Pericardium fibroblast (primary cell): Measurements from ENCODE around the gene CCDC40. TPM values are rescaled to one million over a fixed set of nuclear protein-coding genes. Genes with fewer than 3 reads are reported as not detected.

Source experiments
- total RNA-seq: library from RNA; depleted of rRNA; stranded (reverse); fragments of >200 nt; gene quantifications from 2 replicates; pipeline ENCODE4 v1.2.3, GENCODE V29; 2015

Gene CCDC40, protein sequence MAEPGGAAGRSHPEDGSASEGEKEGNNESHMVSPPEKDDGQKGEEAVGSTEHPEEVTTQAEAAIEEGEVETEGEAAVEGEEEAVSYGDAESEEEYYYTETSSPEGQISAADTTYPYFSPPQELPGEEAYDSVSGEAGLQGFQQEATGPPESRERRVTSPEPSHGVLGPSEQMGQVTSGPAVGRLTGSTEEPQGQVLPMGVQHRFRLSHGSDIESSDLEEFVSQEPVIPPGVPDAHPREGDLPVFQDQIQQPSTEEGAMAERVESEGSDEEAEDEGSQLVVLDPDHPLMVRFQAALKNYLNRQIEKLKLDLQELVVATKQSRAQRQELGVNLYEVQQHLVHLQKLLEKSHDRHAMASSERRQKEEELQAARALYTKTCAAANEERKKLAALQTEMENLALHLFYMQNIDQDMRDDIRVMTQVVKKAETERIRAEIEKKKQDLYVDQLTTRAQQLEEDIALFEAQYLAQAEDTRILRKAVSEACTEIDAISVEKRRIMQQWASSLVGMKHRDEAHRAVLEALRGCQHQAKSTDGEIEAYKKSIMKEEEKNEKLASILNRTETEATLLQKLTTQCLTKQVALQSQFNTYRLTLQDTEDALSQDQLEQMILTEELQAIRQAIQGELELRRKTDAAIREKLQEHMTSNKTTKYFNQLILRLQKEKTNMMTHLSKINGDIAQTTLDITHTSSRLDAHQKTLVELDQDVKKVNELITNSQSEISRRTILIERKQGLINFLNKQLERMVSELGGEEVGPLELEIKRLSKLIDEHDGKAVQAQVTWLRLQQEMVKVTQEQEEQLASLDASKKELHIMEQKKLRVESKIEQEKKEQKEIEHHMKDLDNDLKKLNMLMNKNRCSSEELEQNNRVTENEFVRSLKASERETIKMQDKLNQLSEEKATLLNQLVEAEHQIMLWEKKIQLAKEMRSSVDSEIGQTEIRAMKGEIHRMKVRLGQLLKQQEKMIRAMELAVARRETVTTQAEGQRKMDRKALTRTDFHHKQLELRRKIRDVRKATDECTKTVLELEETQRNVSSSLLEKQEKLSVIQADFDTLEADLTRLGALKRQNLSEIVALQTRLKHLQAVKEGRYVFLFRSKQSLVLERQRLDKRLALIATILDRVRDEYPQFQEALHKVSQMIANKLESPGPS
- total RNA-seq: 1.5 TPM in 2 replicates

DNA sequence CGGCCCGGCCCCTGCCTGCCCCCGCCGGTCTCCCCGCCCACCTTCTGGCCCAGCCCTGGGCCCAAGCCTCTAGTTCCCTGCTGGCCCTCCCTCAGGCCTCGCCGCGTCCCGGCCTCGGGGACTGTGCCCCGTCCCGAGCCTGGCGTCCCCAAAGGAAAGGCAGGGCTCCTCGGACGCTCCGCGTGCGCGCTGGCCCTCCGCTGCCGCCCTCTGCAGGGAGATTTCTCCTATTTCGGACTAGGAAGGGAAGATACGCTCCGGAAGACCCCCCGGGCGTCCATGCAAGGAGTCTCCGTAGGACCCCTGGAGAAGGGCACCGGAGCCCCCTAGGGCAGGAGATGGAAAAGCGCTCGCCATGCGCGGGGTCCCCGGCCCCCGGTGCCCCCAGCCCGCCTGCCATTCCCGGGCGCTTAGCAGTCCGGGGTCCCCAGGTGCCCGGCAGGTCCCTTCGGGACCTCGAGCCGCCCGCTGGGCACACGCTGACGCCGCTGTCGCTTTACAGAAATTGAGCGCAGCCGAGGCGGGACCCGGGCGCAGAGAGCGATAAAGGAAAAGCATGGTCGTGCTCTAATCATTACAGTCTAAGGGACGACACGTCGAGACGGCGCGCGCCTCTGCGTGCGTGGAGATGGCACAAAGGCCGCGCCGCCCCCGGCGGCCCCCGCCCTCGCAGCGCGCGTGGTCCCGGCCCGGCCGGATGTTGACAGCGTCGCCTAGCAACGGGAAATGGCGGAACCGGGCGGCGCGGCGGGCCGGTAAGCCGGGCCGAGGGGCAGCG is at the start of gene CCDC40:
TSS of gene CCDC40 (plus strand) at position 706 of the 778 bp plus-strand sequence. CDS start at position 727, 21 bp downstream.

GRCh38 chr17:80035687-80035936 is 830 bp upstream of the CCDC40 start, which contains the start of gene TBC1D16:
TBC1D16 (minus strand) TSS chr17:80035872; CDS start chr17:80013547, 22,325 bp downstream.

DNA sequence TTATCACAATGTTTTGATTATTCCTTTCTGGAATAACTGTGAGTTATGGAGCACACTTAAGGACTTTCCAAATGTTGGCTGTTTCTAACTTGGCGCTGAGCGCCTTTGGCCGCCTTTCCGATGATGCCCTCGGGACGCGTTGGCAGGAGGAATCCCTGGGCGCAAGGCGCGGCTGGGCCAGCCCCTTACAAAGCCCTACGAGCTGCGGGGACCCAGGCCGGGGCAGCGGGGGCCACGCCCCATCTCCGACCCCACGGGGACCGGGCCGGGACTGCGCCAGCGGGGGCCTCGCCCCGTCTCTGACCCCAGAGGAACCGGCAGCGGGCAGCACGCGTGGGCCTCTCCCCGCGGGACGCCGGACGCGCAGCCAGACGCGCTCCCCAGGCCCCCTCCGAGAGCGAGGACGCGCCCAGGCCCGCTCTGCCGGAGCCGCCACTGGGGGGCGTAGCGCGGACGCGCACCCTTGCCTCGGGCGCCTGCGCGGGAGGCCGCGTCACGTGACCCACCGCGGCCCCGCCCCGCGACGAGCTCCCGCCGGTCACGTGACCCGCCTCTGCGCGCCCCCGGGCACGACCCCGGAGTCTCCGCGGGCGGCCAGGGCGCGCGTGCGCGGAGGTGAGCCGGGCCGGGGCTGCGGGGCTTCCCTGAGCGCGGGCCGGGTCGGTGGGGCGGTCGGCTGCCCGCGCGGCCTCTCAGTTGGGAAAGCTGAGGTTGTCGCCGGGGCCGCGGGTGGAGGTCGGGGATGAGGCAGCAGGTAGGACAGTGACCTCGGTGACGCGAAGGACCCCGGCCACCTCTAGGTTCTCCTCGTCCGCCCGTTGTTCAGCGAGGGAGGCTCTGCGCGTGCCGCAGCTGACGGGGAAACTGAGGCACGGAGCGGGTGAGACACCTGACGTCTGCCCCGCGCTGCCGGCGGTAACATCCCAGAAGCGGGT is 64.8 kb downstream of the CCDC40 start, which contains the start of gene GAA:
TSS of gene GAA (plus strand) at position 571 of the 935 bp plus-strand sequence. CDS start 3,006 bp downstream, outside the sequence.

GRCh38 chr17:80147035-80147822 is 110.8 kb downstream of the CCDC40 start, which contains the start of gene EIF4A3:
EIF4A3 (minus strand) TSS chr17:80147128; CDS start chr17:80146961, 167 bp downstream.

Other genes with a start within 250 kb of the CCDC40 start
- gene CBX8, start 239.6 kb upstream of the CCDC40 start, total RNA-seq: 3.0 and 4.4 TPM in 2 replicates
- 11.4 and 17.2 TPM in 2 replicates for gene CBX4, start 197.2 kb upstream of the CCDC40 start, total RNA-seq
- 34.9 and 79.6 TPM in 2 replicates for gene TBC1D16, start 770 bp upstream of the CCDC40 start, total RNA-seq
- gene GAA, start 64.9 kb downstream of the CCDC40 start, total RNA-seq: 111 and 122 TPM in 2 replicates
- gene EIF4A3, start 110.5 kb downstream of the CCDC40 start, total RNA-seq: 82.6 and 86.3 TPM in 2 replicates
- not detected in 2 replicates for gene CARD14, start 133.4 kb downstream of the CCDC40 start, total RNA-seq
- gene SGSH, start 183.7 kb downstream of the CCDC40 start, total RNA-seq: 19.5 and 21.4 TPM in 2 replicates
- gene SLC26A11, start 183.8 kb downstream of the CCDC40 start, total RNA-seq: 4.5 and 8.9 TPM in 2 replicates
- gene RNF213, start 224.2 kb downstream of the CCDC40 start, total RNA-seq: 31.9 and 44.2 TPM in 2 replicates